ENCODE measurements around the gene DPYD. TPM values are rescaled to one million over a fixed set of nuclear protein-coding genes. Genes with fewer than 3 reads are reported as not detected.

DPYD gene
- total and polyA plus RNA-seq, 4 donors: 16.2 to 51.3 (median 29.1) TPM

DNA sequence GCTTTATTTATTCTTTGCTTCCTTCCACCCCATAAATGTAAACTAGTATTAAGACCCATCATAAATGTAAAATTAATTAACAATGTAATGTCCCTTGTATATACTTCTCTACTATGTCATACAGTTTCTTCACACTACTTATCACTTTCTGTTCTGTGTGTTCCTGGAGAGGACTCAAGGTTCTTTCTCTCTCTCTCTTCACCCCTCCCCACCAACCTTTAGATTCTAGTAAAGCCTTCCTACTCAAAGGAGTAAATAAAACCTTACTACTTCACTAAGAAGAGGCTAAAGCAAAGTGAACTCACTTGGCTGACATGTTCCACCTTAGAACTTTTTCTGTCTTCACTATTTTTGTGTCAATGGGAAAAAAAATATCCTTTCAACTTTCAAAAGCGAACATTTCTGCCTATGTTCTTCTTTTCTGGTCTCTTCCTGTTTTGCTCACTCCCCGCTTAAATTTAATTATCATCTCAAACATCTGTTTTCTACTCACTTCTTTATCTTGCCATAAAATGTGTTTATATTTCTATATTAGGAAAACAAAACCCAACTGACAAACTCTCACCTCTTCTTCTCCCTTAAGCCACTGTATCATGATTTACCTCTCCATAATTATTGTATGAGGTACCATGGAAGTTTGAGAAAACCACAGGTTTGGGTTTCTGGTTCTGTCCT is 260.3 kb downstream of the DPYD start:
- Histone ChIP-seq H3K9me3 (ENCODE audit: control insufficient read depth, low read length) (no peaks in the 10 kb centered on the region), H3K4me1 (ENCODE audit: control insufficient read depth in 1 of 2, insufficient read depth in 2 of 2, low read length in 2 of 2) (no peaks in the 10 kb centered on the region), H3K27ac (ENCODE audit: low read depth in 1 of 2, low read length in 2 of 2) (no peak overlapping the region), H3K27me3 (ENCODE audit: control insufficient read depth in 1 of 2, insufficient read depth in 2 of 2, low read length in 1 of 2) (no peaks in the 10 kb centered on the region), H3K4me3 (ENCODE audit: low read length in 2 of 2) (no peak overlapping the region), H3K36me3 (ENCODE audit: control insufficient read depth in 1 of 2, insufficient read depth in 2 of 2, low read length in 1 of 2) (no peaks in the 10 kb centered on the region)
- ATAC-seq (ENCODE audit: low FRiP score) (no peak), DNase-seq (no peak)
- 84 to 96% methylated on average over 2 of the region's 2 CpGs for WGBS, 2 donors
- intact Hi-C loops (cut with DNase I): no loop called here

DNA sequence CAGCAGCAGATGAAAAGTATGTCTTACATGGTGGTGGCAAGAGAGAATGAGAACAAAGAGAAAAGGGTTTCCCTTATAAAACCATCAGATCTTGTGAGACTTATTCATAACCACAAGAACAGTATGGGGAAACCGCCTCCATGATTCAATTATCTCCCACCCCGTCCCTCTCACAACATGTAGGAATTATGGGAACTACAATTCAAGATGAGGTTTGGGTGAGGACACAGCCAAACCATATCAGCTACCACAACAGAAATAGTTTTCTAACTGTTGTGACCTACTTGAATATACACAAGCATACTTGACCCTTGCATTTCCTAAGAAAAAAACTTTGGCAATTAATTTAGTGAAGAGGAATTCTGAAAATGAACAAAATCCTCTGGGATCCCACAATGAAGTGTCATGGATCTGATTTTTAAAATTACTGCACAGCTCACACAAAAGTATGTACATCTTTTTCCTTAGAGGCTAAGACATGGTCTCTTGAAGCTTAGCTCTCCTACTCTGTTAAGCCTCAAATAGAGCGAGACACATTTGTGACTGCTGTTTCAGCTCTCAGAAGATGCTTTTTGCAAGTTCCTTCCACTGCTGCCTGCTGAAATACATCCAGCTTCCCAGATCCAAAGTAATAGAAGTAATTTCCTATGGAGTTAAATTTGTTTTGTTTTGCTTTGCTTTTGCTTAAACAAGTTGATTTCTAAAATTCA is 265.8 kb downstream of the DPYD start:
- no peak for ATAC-seq (ENCODE audit: low FRiP score)
- intact Hi-C loops (cut with DNase I): no loop called here
- 77 to 81% methylated on average over 3 of the region's 3 CpGs for WGBS, 2 donors

DNA sequence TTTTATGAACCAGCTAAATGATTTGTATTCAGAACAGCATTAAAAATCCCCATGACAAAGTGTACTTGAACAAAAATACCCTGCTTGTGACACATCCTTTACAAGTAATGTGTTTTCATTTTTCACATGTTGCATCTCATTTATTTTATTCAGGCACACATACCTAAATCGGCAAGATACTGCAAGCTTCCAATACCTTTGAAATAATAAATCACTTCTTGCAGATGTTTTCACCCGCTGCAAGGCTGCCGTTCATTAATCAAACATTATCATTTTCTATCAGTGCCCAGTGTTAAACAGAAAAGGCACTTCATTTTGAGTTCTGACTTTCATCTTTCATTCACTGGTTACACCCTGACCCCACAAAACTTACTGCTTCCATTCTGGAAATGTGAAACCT is 269.6 kb downstream of the DPYD start:
- ATAC-seq (ENCODE audit: low FRiP score) (no peak), DNase-seq (no peak)
- Histone ChIP-seq H3K4me3 (ENCODE audit: low read length in 2 of 2) (no peak overlapping the region), H3K9me3 (ENCODE audit: control insufficient read depth, low read length) (no peaks in the 10 kb centered on the region), H3K4me1 (ENCODE audit: control insufficient read depth in 1 of 2, insufficient read depth in 2 of 2, low read length in 2 of 2) (no peaks in the 10 kb centered on the region), H3K27me3 (ENCODE audit: control insufficient read depth in 1 of 2, insufficient read depth in 2 of 2, low read length in 1 of 2) (no peaks in the 10 kb centered on the region), H3K27ac (ENCODE audit: low read depth in 1 of 2, low read length in 2 of 2) (no peak overlapping the region), H3K36me3 (ENCODE audit: control insufficient read depth in 1 of 2, insufficient read depth in 2 of 2, low read length in 1 of 2) (no peaks in the 10 kb centered on the region)
- intact Hi-C loops (cut with DNase I): no loop called here
- 22 to 35% methylated on average over 3 of the region's 3 CpGs for WGBS, 2 donors

More for the DNA sequence above, 265.8 kb downstream of the DPYD start:
- no peaks in the 10 kb centered on the region for H3K9me3 ChIP-seq (ENCODE audit: control insufficient read depth, low read length)
- no peak for DNase-seq
- no peaks in the 10 kb centered on the region for H3K27me3 ChIP-seq (ENCODE audit: control insufficient read depth in 1 of 2, insufficient read depth in 2 of 2, low read length in 1 of 2)
- H3K36me3 ChIP-seq (ENCODE audit: control insufficient read depth in 1 of 2, insufficient read depth in 2 of 2, low read length in 1 of 2): no peaks in the 10 kb centered on the region
- no peaks in the 10 kb centered on the region for H3K4me1 ChIP-seq (ENCODE audit: control insufficient read depth in 1 of 2, insufficient read depth in 2 of 2, low read length in 2 of 2)
- H3K27ac ChIP-seq (ENCODE audit: low read depth in 1 of 2, low read length in 2 of 2): no peak overlapping the region
- H3K4me3 ChIP-seq (ENCODE audit: low read length in 2 of 2): no peak overlapping the region

DNA sequence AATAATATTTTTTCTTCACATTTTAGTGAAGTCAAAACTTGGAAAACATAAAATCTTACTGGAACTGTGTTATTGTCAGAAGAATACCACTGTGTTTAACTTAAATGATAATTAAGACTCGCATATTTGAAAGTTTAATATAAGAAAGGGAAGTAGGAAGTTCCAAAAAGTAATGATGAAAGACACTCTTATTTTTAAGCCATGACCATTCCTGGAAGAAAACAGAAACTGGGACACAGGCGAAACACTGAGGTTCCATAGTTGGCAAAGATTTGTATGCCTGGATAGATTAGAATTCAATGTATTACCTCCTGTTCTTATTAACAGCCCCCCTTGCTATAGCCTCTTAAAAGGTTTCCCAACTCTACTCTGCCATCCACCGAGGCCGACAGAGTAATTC is 271.2 kb downstream of the DPYD start:
- DNase-seq (no peak), ATAC-seq (ENCODE audit: low FRiP score) (no peak)
- WGBS, 2 donors: 78 to 85% methylated on average over 4 of the region's 4 CpGs
- Histone ChIP-seq H3K27ac (ENCODE audit: low read depth in 1 of 2, low read length in 2 of 2) (no peak overlapping the region), H3K36me3 (ENCODE audit: control insufficient read depth in 1 of 2, insufficient read depth in 2 of 2, low read length in 1 of 2) (no peaks in the 10 kb centered on the region), H3K4me3 (ENCODE audit: low read length in 2 of 2) (no peak overlapping the region), H3K4me1 (ENCODE audit: control insufficient read depth in 1 of 2, insufficient read depth in 2 of 2, low read length in 2 of 2) (no peaks in the 10 kb centered on the region), H3K9me3 (ENCODE audit: control insufficient read depth, low read length) (no peaks in the 10 kb centered on the region), H3K27me3 (ENCODE audit: control insufficient read depth in 1 of 2, insufficient read depth in 2 of 2, low read length in 1 of 2) (no peaks in the 10 kb centered on the region)
- intact Hi-C loops (cut with DNase I): no loop called here

DNA sequence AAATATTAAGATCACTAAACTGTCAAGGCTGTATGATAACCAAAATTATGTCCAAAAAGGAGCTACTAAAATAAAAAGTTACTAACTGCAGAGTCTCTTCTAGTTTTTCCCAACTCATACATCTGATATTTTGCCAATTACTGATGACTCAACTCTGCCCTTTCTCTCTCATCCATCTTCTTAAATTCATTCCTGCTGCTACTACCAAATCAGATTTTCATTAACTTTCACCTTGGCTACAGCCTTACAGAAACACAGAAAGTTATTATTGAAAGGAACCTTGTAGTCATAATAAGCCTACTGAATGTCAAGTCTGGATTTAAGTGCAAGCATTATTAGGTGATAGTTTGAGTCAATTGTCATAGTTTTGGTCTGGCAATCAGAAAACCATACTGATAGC is 273.1 kb downstream of the DPYD start:
- H3K27me3 ChIP-seq (ENCODE audit: control insufficient read depth in 1 of 2, insufficient read depth in 2 of 2, low read length in 1 of 2): no peaks in the 10 kb centered on the region
- H3K4me1 ChIP-seq (ENCODE audit: control insufficient read depth in 1 of 2, insufficient read depth in 2 of 2, low read length in 2 of 2): no peaks in the 10 kb centered on the region
- ATAC-seq (ENCODE audit: low FRiP score) (no peak), DNase-seq (no peak)
- intact Hi-C loops (cut with DNase I): no loop called here
- no peak overlapping the region for H3K27ac ChIP-seq (ENCODE audit: low read depth in 1 of 2, low read length in 2 of 2)
- H3K4me3 ChIP-seq (ENCODE audit: low read length in 2 of 2): no peak overlapping the region
- H3K9me3 ChIP-seq (ENCODE audit: control insufficient read depth, low read length): no peaks in the 10 kb centered on the region
- H3K36me3 ChIP-seq (ENCODE audit: control insufficient read depth in 1 of 2, insufficient read depth in 2 of 2, low read length in 1 of 2): no peaks in the 10 kb centered on the region

DNA sequence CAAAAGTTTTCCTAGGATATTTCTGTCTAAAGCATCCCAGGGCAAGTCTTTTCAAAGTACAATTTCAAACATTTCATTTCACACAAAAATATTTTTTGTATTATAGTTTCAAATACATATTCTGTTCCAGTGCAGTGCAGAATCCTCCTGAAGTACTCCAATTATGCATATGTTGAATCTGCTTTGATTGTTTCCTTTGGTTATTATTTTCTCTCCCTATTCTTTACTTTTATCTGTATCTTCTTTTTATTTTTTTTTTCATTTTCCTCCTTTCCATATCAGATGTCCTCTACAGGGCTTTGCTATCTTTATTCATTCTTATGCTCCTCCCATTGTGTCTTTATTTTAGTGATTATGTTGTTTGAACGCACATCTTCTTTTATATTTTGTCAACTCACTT is 274.8 kb downstream of the DPYD start:
- WGBS, 2 donors: 88 to 92% methylated on average over 1 of the region's 1 CpG
- intact Hi-C loops (cut with DNase I): no loop called here
- no peaks in the 10 kb centered on the region for H3K27me3 ChIP-seq (ENCODE audit: control insufficient read depth in 1 of 2, insufficient read depth in 2 of 2, low read length in 1 of 2)
- no peaks in the 10 kb centered on the region for H3K9me3 ChIP-seq (ENCODE audit: control insufficient read depth, low read length)
- H3K36me3 ChIP-seq (ENCODE audit: control insufficient read depth in 1 of 2, insufficient read depth in 2 of 2, low read length in 1 of 2): no peaks in the 10 kb centered on the region
- no peak for ATAC-seq (ENCODE audit: low FRiP score)
- no peak overlapping the region for H3K27ac ChIP-seq (ENCODE audit: low read depth in 1 of 2, low read length in 2 of 2)
- H3K4me1 ChIP-seq (ENCODE audit: control insufficient read depth in 1 of 2, insufficient read depth in 2 of 2, low read length in 2 of 2): no peaks in the 10 kb centered on the region
- no peak overlapping the region for H3K4me3 ChIP-seq (ENCODE audit: low read length in 2 of 2)
- DNase-seq: no peak

DNA sequence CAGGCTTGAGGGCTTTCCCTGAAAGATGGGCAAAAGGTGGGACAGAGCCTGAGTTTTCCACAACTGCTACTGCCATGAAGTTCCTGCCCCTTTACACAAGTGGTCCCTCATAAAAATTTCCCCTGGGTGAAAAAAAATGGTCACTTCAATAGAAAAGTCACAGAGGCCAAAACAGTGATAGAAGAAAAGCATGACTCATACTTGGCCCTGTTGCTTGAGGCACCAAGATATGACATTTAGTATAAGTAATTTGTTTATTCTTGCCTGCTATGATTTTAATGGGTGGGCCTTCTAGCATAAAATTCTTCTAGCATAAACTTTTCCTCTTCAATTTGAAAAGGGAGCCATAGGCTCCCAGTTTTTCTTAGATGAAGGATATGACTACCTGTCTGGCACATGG is 280.2 kb downstream of the DPYD start:
- H3K27me3 ChIP-seq (ENCODE audit: control insufficient read depth in 1 of 2, insufficient read depth in 2 of 2, low read length in 1 of 2): no peaks in the 10 kb centered on the region
- H3K4me3 ChIP-seq (ENCODE audit: low read length in 2 of 2): no peak overlapping the region
- no peaks in the 10 kb centered on the region for H3K9me3 ChIP-seq (ENCODE audit: control insufficient read depth, low read length)
- no peaks in the 10 kb centered on the region for H3K4me1 ChIP-seq (ENCODE audit: control insufficient read depth in 1 of 2, insufficient read depth in 2 of 2, low read length in 2 of 2)
- H3K36me3 ChIP-seq (ENCODE audit: control insufficient read depth in 1 of 2, insufficient read depth in 2 of 2, low read length in 1 of 2): no peaks in the 10 kb centered on the region
- ATAC-seq (ENCODE audit: low FRiP score) (no peak), DNase-seq (no peak)
- no peak overlapping the region for H3K27ac ChIP-seq (ENCODE audit: low read depth in 1 of 2, low read length in 2 of 2)
- intact Hi-C loops (cut with DNase I): no loop called here

DNA sequence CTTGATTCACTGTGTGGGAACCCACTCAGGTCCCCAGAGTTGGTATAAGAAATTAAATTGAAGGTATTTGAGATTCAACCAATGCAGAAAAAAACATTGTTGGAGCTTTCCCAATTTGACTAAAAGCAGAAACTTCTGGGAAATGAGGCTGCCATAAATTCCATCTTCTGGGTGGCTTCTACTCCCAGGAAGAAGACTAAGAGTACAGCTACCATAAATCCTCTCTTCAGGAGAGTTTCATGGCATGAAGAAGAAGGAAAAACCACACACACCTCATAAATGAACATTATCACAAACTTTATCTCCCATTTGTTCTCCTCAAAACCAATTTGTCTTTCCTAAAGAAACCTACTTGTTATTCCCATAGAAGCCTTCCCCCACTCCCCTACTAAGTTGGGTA is 283.9 kb downstream of the DPYD start:
- Histone ChIP-seq H3K4me3 (ENCODE audit: low read length in 2 of 2) (no peak overlapping the region), H3K27ac (ENCODE audit: low read depth in 1 of 2, low read length in 2 of 2) (no peak overlapping the region), H3K27me3 (ENCODE audit: control insufficient read depth in 1 of 2, insufficient read depth in 2 of 2, low read length in 1 of 2) (no peaks in the 10 kb centered on the region), H3K4me1 (ENCODE audit: control insufficient read depth in 1 of 2, insufficient read depth in 2 of 2, low read length in 2 of 2) (no peaks in the 10 kb centered on the region), H3K9me3 (ENCODE audit: control insufficient read depth, low read length) (peaks cover 2% of the 10 kb centered on the region), H3K36me3 (ENCODE audit: control insufficient read depth in 1 of 2, insufficient read depth in 2 of 2, low read length in 1 of 2) (no peaks in the 10 kb centered on the region)
- intact Hi-C loops (cut with DNase I): no loop called here
- ATAC-seq (ENCODE audit: low FRiP score): no peak
- no peak for DNase-seq

DNA sequence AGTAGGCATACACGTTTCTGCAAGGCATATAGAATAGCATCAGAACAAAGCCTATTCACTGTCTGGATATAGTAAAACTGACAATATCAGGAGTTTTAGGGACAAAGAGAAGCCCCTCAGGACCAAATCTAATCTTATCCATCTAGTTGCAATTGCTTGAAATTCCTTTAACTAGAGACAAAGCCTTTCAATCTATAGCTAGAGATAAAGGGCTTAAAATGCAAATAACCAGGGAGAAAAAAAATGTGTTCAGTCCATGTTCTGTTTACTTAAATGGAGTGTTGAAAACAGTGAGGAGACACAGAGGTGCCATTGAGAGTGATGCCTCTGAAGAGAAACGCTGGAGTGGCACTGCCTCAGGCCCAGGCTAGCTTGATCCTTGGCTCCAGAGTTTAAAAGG is 286.1 kb downstream of the DPYD start:
- no peak for DNase-seq
- no peaks in the 10 kb centered on the region for H3K27me3 ChIP-seq (ENCODE audit: control insufficient read depth in 1 of 2, insufficient read depth in 2 of 2, low read length in 1 of 2)
- intact Hi-C loops (cut with DNase I): no loop called here
- H3K36me3 ChIP-seq (ENCODE audit: control insufficient read depth in 1 of 2, insufficient read depth in 2 of 2, low read length in 1 of 2): no peaks in the 10 kb centered on the region
- H3K4me3 ChIP-seq (ENCODE audit: low read length in 2 of 2): no peak overlapping the region
- 68 to 80% methylated on average over 2 of the region's 2 CpGs for WGBS, 2 donors
- ATAC-seq (ENCODE audit: low FRiP score): no peak
- H3K27ac ChIP-seq (ENCODE audit: low read depth in 1 of 2, low read length in 2 of 2): no peak overlapping the region
- H3K9me3 ChIP-seq (ENCODE audit: control insufficient read depth, low read length): peaks cover 2% of the 10 kb centered on the region
- H3K4me1 ChIP-seq (ENCODE audit: control insufficient read depth in 1 of 2, insufficient read depth in 2 of 2, low read length in 2 of 2): no peaks in the 10 kb centered on the region
